T-helper 2 cell treated with Interferon-gamma antibody and Interleukin-4, amounts not matched to agents 100 ng/mL and 5 ng/mL, for 36 hours (primary cell): ENCODE data around the gene B3GAT3. TPM values are rescaled to one million over a fixed set of nuclear protein-coding genes. Genes with fewer than 3 reads are reported as not detected.

Source experiments
- total RNA-seq: library from RNA; stranded (reverse); gene quantifications from 2 replicates; pipeline ENCODE4 v1.2.3, GENCODE V29; 2022

The B3GAT3 gene
- total RNA-seq, 1 donor from 2014 or later: 65.4 TPM

Other genes starting within 250 kb of the B3GAT3 start
- gene SCGB1A1, start 203.0 kb downstream of the B3GAT3 start, total RNA-seq: not detected in 2 replicates
- gene AHNAK, start 75.2 kb downstream of the B3GAT3 start, total RNA-seq: 288 and 291 TPM in 2 replicates
- gene EEF1G, start 48.1 kb downstream of the B3GAT3 start, total RNA-seq: 1,326 and 1,342 TPM in 2 replicates
- gene TUT1, start 30.5 kb downstream of the B3GAT3 start, total RNA-seq: 26.4 and 30.9 TPM in 2 replicates
- gene MTA2, start 20.1 kb downstream of the B3GAT3 start, total RNA-seq: 257 and 262 TPM in 2 replicates
- 126 and 133 TPM in 2 replicates for gene EML3, start 9.2 kb downstream of the B3GAT3 start, total RNA-seq
- 0.95 and 1.0 TPM in 2 replicates for gene ROM1, start 8.7 kb downstream of the B3GAT3 start, total RNA-seq
- 275 and 283 TPM in 2 replicates for gene GANAB, start 24.6 kb upstream of the B3GAT3 start, total RNA-seq
- gene INTS5, start 31.3 kb upstream of the B3GAT3 start, total RNA-seq: 31.0 and 31.8 TPM in 2 replicates
- 99.6 and 105 TPM in 2 replicates for gene C11orf98, start 43.2 kb upstream of the B3GAT3 start, total RNA-seq
- gene CSKMT, start 43.3 kb upstream of the B3GAT3 start, total RNA-seq: 21.3 and 24.7 TPM in 2 replicates
- gene UQCC3, start 49.7 kb upstream of the B3GAT3 start, total RNA-seq: 8.7 and 9.2 TPM in 2 replicates
- gene LBHD1, start 50.3 kb upstream of the B3GAT3 start, total RNA-seq: 18.9 and 20.7 TPM in 2 replicates
- 113 and 119 TPM in 2 replicates for gene UBXN1, start 57.1 kb upstream of the B3GAT3 start, total RNA-seq
- gene LRRN4CL, start 67.5 kb upstream of the B3GAT3 start, total RNA-seq: 0.25 and 0.32 TPM in 2 replicates
- 26.5 and 28.4 TPM in 2 replicates for gene BSCL2, start 85.4 kb upstream of the B3GAT3 start, total RNA-seq
- 0.30 TPM in 1 of 2 replicates, not detected in the other for gene GNG3, start 85.7 kb upstream of the B3GAT3 start, total RNA-seq
- 69.9 and 72.6 TPM in 2 replicates for gene HNRNPUL2, start 105.5 kb upstream of the B3GAT3 start, total RNA-seq
- 37.0 and 39.9 TPM in 2 replicates for gene TTC9C, start 106.5 kb upstream of the B3GAT3 start, total RNA-seq
- gene ZBTB3, start 132.2 kb upstream of the B3GAT3 start, total RNA-seq: 12.9 and 13.9 TPM in 2 replicates
- gene POLR2G, start 139.6 kb upstream of the B3GAT3 start, total RNA-seq: 101 and 104 TPM in 2 replicates
- 21.6 and 21.9 TPM in 2 replicates for gene TAF6L, start 149.4 kb upstream of the B3GAT3 start, total RNA-seq
- gene TMEM179B, start 165.4 kb upstream of the B3GAT3 start, total RNA-seq: 37.1 and 37.2 TPM in 2 replicates
- 19.6 and 19.8 TPM in 2 replicates for gene TMEM223, start 170.0 kb upstream of the B3GAT3 start, total RNA-seq
- gene NXF1, start 183.5 kb upstream of the B3GAT3 start, total RNA-seq: 86.2 and 91.7 TPM in 2 replicates
- gene STX5, start 210.1 kb upstream of the B3GAT3 start, total RNA-seq: 39.4 and 39.8 TPM in 2 replicates
- 0.77 TPM in 1 of 2 replicates, not detected in the other for gene TEX54, start 210.9 kb upstream of the B3GAT3 start, total RNA-seq
- gene WDR74, start 217.6 kb upstream of the B3GAT3 start, total RNA-seq: 77.5 and 81.6 TPM in 2 replicates